Mucosa of descending colon (tissue), 3 donors: ENCODE results near the gene SH3GL3. TPM values are rescaled to one million over a fixed set of nuclear protein-coding genes. Genes with fewer than 3 reads are reported as not detected.
A peak's percentile ranks its signal among the peaks of the same experiment; 100 is the strongest.

Experiments
- ATAC-seq: fragments of 200-7000 bp; cut with Tn5 transposase; one replicate; pipeline ENCODE4 v1.9.1; 2020; ENCODE audit warnings: mild to moderate bottlenecking, moderate library complexity
- DNase-seq, 3 donors: peaks; one replicate each; pipeline ENCODE4 v3.0.0-alpha.2; 2020
- H3K36me3 ChIP-seq: fragments of 200-600 bp; one replicate; pipeline ENCODE4 v1.8.0; 2021; ENCODE audit warnings: low read depth, mild to moderate bottlenecking
- H3K4me1 ChIP-seq: fragments of 200-600 bp; one replicate; pipeline ENCODE4 v1.8.0; 2021; ENCODE audit warnings: low read depth, mild to moderate bottlenecking
- H3K4me3 ChIP-seq: fragments of 200-600 bp; one replicate; pipeline ENCODE4 v1.8.0; 2021; ENCODE audit warnings: mild to moderate bottlenecking
- H3K9me3 ChIP-seq: fragments of 200-600 bp; one replicate; pipeline ENCODE4 v1.8.0; 2021; ENCODE audit warnings: mild to moderate bottlenecking
- intact Hi-C, 2 donors: fragments of 100-400 bp; cut with DNase I in 1 of 2; cut with micrococcal nuclease in 1 of 2; formaldehyde crosslinking; loops; one replicate each; pipeline versions ENCODE4 v1.11.0 to v1.11.1; 2022; cut with DNase I, micrococcal nuclease
- total RNA-seq, 3 donors: library from RNA; stranded (reverse); fragmentation: NEBNext Ultra II Directional in 2 of 3; extraction: Animal tissue kit (Norgen Biotek cat#: 25700) in 2 of 3; gene quantifications; one replicate each; pipeline versions ENCODE4 v1.2.1 to v1.2.4, GENCODE V29; 2021 to 2023
- TF ChIP-seq, protein P1 (sequence below): fragments of 200-600 bp; IDR thresholded peaks from one replicate; pipeline ENCODE4 v1.8.0; 2022; ENCODE audit warnings: antibody characterized with exemption, mild to moderate bottlenecking
- donor health status: DM: no; HTN: no; CAD: no; lungs with moderate emphysema.
- donor health status: DM: no; HTN: no; CAD: no.
- donor health status: DM: no; HTN: yes; CAD: no.

Gene SH3GL3
- total RNA-seq, 3 donors from 2014 or later: 1.2 TPM; not detected in 2

DNA sequence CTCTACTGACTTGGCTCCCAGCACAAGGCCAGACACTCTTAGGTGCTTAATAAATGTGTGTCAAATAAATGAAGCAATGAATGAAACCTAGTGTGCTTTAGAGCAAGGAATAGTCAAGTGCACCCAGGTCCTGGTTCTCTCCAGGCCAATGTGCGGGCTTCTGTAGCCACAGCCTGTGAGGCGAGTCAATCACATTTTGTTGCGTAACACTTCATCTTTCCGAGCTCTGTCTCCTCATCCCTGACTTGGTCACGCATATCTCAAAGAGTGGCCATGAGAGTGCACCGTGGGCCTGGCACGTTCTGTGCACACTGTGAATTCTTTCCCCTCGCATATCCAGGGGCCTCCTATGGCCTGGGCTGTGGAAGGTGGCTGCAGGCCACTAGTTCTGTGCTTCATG lies 11.4 kb upstream of the SH3GL3 start:
- no peaks in the 10 kb centered on the region for H3K36me3 ChIP-seq
- intact Hi-C loops: loop anchor here in 1 of 2 donors (5.0 kb wide), 1 partner anchor 183 kb away; no protein-coding TSS in a partner anchor
- TF ChIP-seq, protein P1, sequence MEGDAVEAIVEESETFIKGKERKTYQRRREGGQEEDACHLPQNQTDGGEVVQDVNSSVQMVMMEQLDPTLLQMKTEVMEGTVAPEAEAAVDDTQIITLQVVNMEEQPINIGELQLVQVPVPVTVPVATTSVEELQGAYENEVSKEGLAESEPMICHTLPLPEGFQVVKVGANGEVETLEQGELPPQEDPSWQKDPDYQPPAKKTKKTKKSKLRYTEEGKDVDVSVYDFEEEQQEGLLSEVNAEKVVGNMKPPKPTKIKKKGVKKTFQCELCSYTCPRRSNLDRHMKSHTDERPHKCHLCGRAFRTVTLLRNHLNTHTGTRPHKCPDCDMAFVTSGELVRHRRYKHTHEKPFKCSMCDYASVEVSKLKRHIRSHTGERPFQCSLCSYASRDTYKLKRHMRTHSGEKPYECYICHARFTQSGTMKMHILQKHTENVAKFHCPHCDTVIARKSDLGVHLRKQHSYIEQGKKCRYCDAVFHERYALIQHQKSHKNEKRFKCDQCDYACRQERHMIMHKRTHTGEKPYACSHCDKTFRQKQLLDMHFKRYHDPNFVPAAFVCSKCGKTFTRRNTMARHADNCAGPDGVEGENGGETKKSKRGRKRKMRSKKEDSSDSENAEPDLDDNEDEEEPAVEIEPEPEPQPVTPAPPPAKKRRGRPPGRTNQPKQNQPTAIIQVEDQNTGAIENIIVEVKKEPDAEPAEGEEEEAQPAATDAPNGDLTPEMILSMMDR: no peak
- no peaks in the 10 kb centered on the region for H3K9me3 ChIP-seq
- H3K4me1 ChIP-seq: no peaks in the 10 kb centered on the region
- DNase-seq: no peak
- no peak overlapping the region for H3K4me3 ChIP-seq
- ATAC-seq: no peak

DNA sequence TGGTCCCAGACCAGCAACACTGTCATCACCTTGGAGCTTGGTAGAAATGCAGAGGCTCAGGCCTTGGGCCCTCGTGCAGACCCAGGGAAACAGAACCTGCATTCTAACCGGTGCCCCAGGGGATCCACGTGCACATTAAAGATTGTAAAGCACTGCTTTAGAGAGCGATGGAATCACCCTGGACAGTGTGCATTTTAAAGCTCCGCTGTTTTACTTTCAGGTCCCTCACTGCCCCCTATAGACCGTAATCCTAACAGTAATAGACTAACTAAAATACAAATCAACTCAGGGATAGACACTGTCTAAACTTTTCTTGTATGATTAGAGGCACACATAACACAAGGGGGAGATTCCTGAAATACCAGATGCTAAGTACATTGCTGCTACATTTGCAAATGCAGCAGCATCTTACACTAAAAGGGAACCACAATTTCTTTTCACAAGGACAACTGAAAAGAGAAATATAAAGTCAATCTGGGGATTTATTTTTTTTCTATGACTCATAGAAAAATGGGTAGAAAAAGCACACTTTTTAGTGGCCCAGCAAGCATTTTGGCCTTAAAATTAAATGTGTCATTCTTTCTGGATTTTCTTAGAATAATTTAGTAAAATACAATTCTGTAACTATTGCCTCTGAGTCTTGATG lies 10.5 kb upstream of the SH3GL3 start:
- Histone ChIP-seq H3K4me3 (no peak overlapping the region), H3K9me3 (no peaks in the 10 kb centered on the region), H3K4me1 (no peaks in the 10 kb centered on the region), H3K36me3 (no peaks in the 10 kb centered on the region)
- DNase-seq (peak in 1 of 3 donors; percentile 5), ATAC-seq (no peak)
- intact Hi-C loops: loop anchor here in 1 of 2 donors (5.0 kb wide), 1 partner anchor 184 kb away; no protein-coding TSS in a partner anchor
- TF ChIP-seq, protein P1: no peak

DNA sequence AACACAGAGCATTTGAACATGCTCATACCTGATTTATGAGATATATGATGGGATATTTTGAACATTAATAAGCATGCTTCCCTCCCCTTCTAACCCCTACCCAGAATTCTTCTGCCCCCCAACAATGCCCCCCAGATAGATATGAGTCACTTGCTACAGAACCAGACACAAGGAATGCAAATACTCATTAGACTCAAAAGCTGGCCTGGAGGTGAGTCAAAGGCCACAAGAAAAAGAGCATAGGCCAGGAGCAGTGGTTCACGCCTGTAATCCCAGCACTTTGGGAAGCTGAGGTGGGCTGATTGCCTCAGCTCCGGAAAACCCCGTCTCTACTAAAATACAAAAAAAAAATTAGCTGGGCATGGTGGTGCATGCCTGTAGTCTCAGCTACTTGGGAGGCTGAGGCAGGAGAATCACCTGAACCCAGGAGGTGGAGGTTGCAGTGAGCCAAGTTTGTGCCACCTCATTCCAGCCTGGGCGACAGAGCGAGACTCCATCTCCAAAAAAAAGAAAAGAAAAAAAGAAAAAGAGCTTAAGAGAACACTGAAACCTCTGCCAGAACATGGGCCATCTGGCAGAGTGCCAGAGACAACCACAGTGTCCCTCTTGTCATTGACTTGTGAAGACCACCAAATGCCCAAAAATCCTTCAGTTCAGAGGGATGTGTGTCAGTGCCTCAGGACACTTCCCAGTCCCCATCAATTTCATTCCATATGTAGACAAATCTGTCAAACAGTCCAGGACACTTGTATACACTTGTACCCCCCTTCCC lies 3.9 kb upstream of the SH3GL3 start:
- no peak for DNase-seq
- H3K9me3 ChIP-seq: no peaks in the 10 kb centered on the region
- H3K4me1 ChIP-seq: peaks cover 3% of the 10 kb centered on the region
- H3K36me3 ChIP-seq: no peaks in the 10 kb centered on the region
- intact Hi-C loops: loop anchor here in 1 of 2 donors (10.0 kb wide), 1 partner anchor 112 kb away; no protein-coding TSS in a partner anchor
- TF ChIP-seq, protein P1: no peak
- no peak overlapping the region for H3K4me3 ChIP-seq
- ATAC-seq: no peak

DNA sequence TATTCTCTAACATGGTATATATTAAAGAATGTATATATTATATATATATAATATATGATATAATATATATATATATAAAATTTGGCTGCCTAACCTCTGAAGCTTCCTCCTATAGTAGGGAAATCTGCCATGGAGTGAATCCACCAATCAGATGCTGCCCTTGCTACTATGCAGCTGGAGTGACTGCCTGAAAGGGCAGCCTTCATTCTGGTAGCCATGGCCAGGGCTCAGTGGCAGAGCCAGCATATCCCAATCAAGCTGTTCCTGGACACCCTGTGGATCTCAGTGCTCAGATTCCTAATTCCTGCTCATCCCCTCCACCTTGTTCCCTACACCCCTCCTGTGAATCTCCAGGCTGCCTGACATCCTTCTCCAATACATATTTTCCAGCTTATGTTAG lies 2.2 kb upstream of the SH3GL3 start:
- DNase-seq: no peak
- intact Hi-C loops: loop anchor here in 1 of 2 donors (10.0 kb wide), 1 partner anchor 110 kb away; no protein-coding TSS in a partner anchor

DNA sequence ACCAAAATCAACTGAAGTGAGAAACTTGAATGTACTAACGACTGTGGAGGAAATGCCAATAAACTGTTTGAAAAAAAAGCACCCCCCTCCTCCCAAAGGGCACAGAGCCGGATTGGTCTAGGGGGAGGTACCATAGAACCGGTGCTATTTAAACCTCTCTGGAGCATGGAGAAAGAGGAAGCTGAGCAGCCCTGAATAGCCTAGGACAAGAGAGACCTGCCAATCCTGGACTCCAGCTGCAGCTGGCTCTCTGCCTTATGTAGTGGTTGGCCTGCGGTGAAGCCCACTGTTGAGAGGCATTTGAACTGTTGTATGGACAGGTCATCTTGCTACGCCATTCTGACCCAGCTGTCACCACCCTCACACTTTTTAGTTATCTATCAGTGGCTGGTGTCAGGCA lies 1.5 kb upstream of the SH3GL3 start:
- Histone ChIP-seq H3K9me3 (no peaks in the 10 kb centered on the region), H3K4me1 (peaks cover 3% of the 10 kb centered on the region), H3K36me3 (no peaks in the 10 kb centered on the region), H3K4me3 (no peak overlapping the region)
- no peak for DNase-seq
- ATAC-seq: no peak
- intact Hi-C loops: loop anchor here in 1 of 2 donors (10.0 kb wide), 1 partner anchor 109 kb away; no protein-coding TSS in a partner anchor
- TF ChIP-seq, protein P1: no peak

More for the DNA sequence above, 2.2 kb upstream of the SH3GL3 start:
- no peak overlapping the region for H3K4me3 ChIP-seq
- no peaks in the 10 kb centered on the region for H3K9me3 ChIP-seq
- no peaks in the 10 kb centered on the region for H3K36me3 ChIP-seq
- H3K4me1 ChIP-seq: peaks cover 3% of the 10 kb centered on the region
- no peak for ATAC-seq
- TF ChIP-seq, protein P1: no peak
